ENCODE results near the gene KDM4B. TPM values are rescaled to one million over a fixed set of nuclear protein-coding genes. Genes with fewer than 3 reads are reported as not detected.

Gene KDM4B
- total and polyA plus RNA-seq, 10 of the 15 experiments (the other 5 are each of a cell fraction or from before 2014, with no cell fraction given): 0.47 to 49.6 (median 16.2) TPM

DNA sequence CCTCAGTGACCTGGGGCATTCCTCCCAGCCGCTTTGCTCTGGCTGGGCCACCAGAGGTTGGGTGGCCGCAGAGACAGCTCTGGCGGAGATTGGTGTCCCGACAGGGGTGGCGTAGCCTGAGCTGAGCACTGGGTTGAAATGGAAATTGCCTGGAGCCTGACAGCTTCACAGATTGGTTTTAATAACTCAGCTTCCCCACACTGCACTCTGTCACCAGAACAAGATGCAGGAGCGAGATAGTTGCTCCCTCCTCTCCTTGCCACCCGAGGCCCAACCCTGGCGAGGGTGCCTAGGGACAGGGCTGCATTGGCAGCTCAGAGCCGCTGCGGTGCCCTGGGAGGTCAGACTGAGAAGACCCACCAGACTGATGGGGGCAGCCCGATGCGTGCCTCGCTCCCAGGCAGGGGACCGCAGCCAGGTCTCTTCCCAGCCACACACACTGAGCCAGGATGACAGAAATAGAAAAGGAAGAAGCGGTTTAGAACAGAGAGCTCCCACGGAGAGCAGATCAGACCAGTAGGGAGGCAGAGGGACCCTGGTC is 84.1 kb downstream of the KDM4B start (continued):
- TF ChIP-seq BMI1 (IDR thresholded peaks at IDR 0.05; ENCODE audit: borderline replicate concordance): no peak
- TF ChIP-seq, protein P1, sequence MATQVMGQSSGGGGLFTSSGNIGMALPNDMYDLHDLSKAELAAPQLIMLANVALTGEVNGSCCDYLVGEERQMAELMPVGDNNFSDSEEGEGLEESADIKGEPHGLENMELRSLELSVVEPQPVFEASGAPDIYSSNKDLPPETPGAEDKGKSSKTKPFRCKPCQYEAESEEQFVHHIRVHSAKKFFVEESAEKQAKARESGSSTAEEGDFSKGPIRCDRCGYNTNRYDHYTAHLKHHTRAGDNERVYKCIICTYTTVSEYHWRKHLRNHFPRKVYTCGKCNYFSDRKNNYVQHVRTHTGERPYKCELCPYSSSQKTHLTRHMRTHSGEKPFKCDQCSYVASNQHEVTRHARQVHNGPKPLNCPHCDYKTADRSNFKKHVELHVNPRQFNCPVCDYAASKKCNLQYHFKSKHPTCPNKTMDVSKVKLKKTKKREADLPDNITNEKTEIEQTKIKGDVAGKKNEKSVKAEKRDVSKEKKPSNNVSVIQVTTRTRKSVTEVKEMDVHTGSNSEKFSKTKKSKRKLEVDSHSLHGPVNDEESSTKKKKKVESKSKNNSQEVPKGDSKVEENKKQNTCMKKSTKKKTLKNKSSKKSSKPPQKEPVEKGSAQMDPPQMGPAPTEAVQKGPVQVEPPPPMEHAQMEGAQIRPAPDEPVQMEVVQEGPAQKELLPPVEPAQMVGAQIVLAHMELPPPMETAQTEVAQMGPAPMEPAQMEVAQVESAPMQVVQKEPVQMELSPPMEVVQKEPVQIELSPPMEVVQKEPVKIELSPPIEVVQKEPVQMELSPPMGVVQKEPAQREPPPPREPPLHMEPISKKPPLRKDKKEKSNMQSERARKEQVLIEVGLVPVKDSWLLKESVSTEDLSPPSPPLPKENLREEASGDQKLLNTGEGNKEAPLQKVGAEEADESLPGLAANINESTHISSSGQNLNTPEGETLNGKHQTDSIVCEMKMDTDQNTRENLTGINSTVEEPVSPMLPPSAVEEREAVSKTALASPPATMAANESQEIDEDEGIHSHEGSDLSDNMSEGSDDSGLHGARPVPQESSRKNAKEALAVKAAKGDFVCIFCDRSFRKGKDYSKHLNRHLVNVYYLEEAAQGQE (IDR thresholded peaks at IDR 0.05; ENCODE audit: low read depth, low read length): no peak
- no peak for TF ChIP-seq ZBED1 (IDR thresholded peaks at IDR 0.05; ENCODE audit: borderline replicate concordance)
- TF ChIP-seq IKZF2 (IDR thresholded peaks at IDR 0.05): no peak
- TF ChIP-seq CBFB (IDR thresholded peaks at IDR 0.05; ENCODE audit: low read depth): no peak
- no peak for TF ChIP-seq HCFC1 (IDR thresholded peaks at IDR 0.05; ENCODE audit: low read length)
- TF ChIP-seq NBN (IDR thresholded peaks at IDR 0.05): no peak

DNA sequence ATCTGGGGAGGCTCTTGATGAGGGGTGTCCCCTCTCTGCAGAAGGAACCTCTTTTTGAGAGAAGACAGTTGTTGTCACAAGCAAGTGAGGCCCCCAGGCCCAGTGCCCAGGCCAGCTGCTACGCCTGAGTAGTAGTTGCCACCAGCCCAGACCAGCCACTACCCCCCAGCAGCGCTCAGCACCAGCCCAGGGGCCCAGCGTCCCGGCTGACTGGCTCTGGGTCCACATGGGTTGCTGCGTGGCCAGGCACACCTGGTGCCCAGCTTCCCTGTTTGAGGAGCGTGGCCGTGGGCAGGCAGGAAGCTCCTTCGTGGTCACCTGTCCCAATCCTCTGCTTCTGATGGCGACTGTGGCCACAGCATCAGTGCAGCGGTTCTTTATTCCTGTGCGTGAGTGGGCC is 84.7 kb downstream of the KDM4B start:
- DNase-seq (ENCODE audit: low read depth, low spot score): no peak
- Histone ChIP-seq H3K4me3 (no peak overlapping the region), H3K79me2 (ENCODE audit: control insufficient read depth, insufficient read depth, low read length) (no peaks in the 10 kb centered on the region), H3K9ac (ENCODE audit: control insufficient read depth, insufficient read depth, low read length) (no peak overlapping the region), H3K9me3 (replicated peaks; ENCODE audit: control insufficient read depth, insufficient read depth, low read length) (no peaks in the 10 kb centered on the region; the same call in 2 of the 3 replicates), H4K20me1 (ENCODE audit: control insufficient read depth, insufficient read depth) (no peaks in the 10 kb centered on the region), H3K4me1 (ENCODE audit: control insufficient read depth, insufficient read depth, low read length) (no peaks in the 10 kb centered on the region), H3K4me2 (ENCODE audit: control insufficient read depth, insufficient read depth) (no peak overlapping the region), H2AFZ (ENCODE audit: control insufficient read depth, low read depth, low read length) (no peak overlapping the region), H3K36me3 (ENCODE audit: control insufficient read depth in 2 of 2, insufficient read depth in 2 of 2, low read length in 1 of 2) (peaks cover 3 to 6% of the 10 kb centered on the region in 2 experiments; a peak in 3 of 4 replicates), H3K27ac (ENCODE audit: control insufficient read depth, insufficient read depth) (no peak overlapping the region), H3K27me3 (replicated peaks in 1 of 2; ENCODE audit: control insufficient read depth in 2 of 2, insufficient read depth in 2 of 2, low read length in 1 of 2) (no peaks in the 10 kb centered on the region)
- ChIA-PET RAD21 (ENCODE audit: unreplicated experiment) (no interaction called here), SMC1A (ENCODE audit: uncharacterized antibody, unreplicated experiment) (no interaction called here), POLR2A (no interaction called here), CTCF (interaction anchor here (1.4 kb wide), 1 partner anchor 74 kb away, joined by 3 read pairs; no protein-coding TSS in a partner anchor)
- 61% methylated on average over 11 of the region's 11 CpGs for WGBS (ENCODE audit: insufficient coverage, insufficient replicate concordance, low lambda C conversion rate, missing lambda C conversion rate)
- in situ Hi-C loops (cut with MboI) (loop anchor here (5.0 kb wide), 1 partner anchor 109 kb away; no protein-coding TSS in a partner anchor), intact Hi-C loops (cut with micrococcal nuclease; ENCODE audit: unreplicated experiment) (no loop called here)
- no peak for ATAC-seq
- BruUV-seq (replicated peaks): no TSS peak
- FAIRE-seq: no peak
- TF ChIP-seq, protein P1 (IDR thresholded peaks at IDR 0.05; ENCODE audit: low read depth, low read length): no peak
- TF ChIP-seq BHLHE40 (IDR thresholded peaks at IDR 0.05; ENCODE audit: borderline replicate concordance in 1 of 2, low read depth in 2 of 2, low read length in 1 of 2): no peak
- TF ChIP-seq IRF4 (IDR thresholded peaks at IDR 0.05; ENCODE audit: low read depth, low read length): no peak

Data from GM12878 (cell line).